Thoracic aorta (tissue), 2 donors: Measurements from ENCODE around the gene POU6F2. TPM values are rescaled to one million over a fixed set of nuclear protein-coding genes. Genes with fewer than 3 reads are reported as not detected.
A peak's percentile ranks its signal among the peaks of the same experiment; 100 is the strongest.

Experiments
- ATAC-seq: fragments of 150-250 bp; one replicate; pipeline ENCODE4 v1.8.0; 2017; ENCODE audit warnings: low read depth; ENCODE audit not compliant: insufficient number of reproducible peaks, low FRiP score
- DNase-seq: peaks from one replicate; pipeline ENCODE4 v3.0.0-alpha.2; 2020; ENCODE audit warnings: low spot score
- H3K27ac ChIP-seq, 2 donors: fragments of 200-600 bp; sonication (generic); 1 replicate in 1 of 2; 2 replicates in 1 of 2; pipeline ENCODE4 v1.5.1; 2016; ENCODE audit warnings: mild to moderate bottlenecking in 2 of 2, moderate library complexity in 2 of 2
- H3K27me3 ChIP-seq: fragments of 200-600 bp; sonication (generic); replicated peaks from 2 replicates; pipeline ENCODE4 v1.6.0; 2016; ENCODE audit warnings: mild to moderate bottlenecking; ENCODE audit not compliant: insufficient read depth
- H3K36me3 ChIP-seq: fragments of 200-600 bp; sonication (generic); one replicate; pipeline ENCODE4 v1.5.1; 2016
- H3K4me1 ChIP-seq, 2 donors: fragments of 200-600 bp; sonication (generic); 1 replicate in 1 of 2; 2 replicates in 1 of 2; pipeline versions ENCODE4 v1.5.1 to v1.6.0; 2016; ENCODE audit warnings: low read depth in 2 of 2, mild to moderate bottlenecking in 1 of 2; ENCODE audit not compliant: control insufficient read depth in 1 of 2
- H3K4me3 ChIP-seq: fragments of 200-600 bp; sonication (generic); 2 replicates; pipeline ENCODE4 v1.5.1; 2016; ENCODE audit warnings: mild to moderate bottlenecking
- H3K9me3 ChIP-seq: fragments of 200-600 bp; sonication (generic); 2 replicates; pipeline ENCODE4 v1.5.1; 2016
- total RNA-seq, 2 donors: library from RNA; depleted of rRNA; stranded (reverse); fragments of >200 nt; gene quantifications; one replicate each; pipeline versions ENCODE4 v1.1.0 to v1.2.3, GENCODE V29; 2016
- TF ChIP-seq, protein P1 (sequence below): fragments of 200-600 bp; sonication (generic); IDR thresholded peaks from one replicate; pipeline ENCODE4 v1.5.1; 2019; ENCODE audit warnings: antibody characterized with exemption

The POU6F2 gene
- total RNA-seq, 2 donors from 2014 or later = not detected

DNA sequence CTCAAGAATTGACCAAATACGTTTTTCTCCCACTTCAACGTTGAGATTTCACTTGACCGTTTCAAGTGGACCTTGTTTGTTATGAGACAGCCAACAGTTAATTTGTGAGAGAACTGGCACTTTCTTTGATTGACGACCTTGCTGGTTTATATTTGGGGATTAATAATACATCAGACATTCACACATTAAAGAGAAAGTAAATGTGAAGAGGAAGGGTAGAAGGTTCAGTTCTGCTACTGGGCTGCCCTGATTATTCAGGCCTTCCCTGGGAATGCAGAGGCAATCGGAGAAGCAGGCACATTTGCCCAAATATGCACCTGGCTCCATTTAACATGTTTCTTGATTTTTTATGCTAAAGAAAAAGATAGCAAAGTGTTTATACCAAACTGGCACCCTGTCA, 114.1 kb downstream of the POU6F2 start:
- TF ChIP-seq, protein P1, sequence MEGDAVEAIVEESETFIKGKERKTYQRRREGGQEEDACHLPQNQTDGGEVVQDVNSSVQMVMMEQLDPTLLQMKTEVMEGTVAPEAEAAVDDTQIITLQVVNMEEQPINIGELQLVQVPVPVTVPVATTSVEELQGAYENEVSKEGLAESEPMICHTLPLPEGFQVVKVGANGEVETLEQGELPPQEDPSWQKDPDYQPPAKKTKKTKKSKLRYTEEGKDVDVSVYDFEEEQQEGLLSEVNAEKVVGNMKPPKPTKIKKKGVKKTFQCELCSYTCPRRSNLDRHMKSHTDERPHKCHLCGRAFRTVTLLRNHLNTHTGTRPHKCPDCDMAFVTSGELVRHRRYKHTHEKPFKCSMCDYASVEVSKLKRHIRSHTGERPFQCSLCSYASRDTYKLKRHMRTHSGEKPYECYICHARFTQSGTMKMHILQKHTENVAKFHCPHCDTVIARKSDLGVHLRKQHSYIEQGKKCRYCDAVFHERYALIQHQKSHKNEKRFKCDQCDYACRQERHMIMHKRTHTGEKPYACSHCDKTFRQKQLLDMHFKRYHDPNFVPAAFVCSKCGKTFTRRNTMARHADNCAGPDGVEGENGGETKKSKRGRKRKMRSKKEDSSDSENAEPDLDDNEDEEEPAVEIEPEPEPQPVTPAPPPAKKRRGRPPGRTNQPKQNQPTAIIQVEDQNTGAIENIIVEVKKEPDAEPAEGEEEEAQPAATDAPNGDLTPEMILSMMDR = no peak
- Histone ChIP-seq H3K36me3 (no peaks in the 10 kb centered on the region), H3K9me3 (no peaks in the 10 kb centered on the region), H3K27me3 (no peaks in the 10 kb centered on the region), H3K4me3 (no peak overlapping the region), H3K4me1 (peaks cover 0 to 9% of the 10 kb centered on the region in 2 donors), H3K27ac (no peak overlapping the region)
- ATAC-seq (no peak), DNase-seq (no peak)

DNA sequence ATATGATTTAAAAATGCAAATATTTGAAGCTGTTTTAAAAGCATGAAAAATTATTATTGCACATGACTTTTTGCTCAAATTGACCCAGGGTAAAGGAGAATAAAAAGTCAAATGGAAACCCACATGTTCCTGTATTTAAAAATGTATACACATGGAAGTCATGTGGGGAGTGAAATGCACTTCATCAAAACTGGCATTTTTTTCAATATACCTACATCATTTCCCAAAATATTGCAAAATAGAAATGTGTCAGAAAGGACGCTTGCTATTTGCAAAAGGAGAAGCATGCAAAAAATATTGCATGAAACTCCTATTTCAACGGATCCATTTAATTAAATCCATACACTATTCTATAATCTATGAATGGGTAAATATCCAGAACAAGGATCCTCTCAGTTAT, 117.0 kb downstream of the POU6F2 start:
- no peaks in the 10 kb centered on the region for H3K27me3 ChIP-seq
- H3K4me3 ChIP-seq = no peak overlapping the region
- peaks cover 0 to 9% of the 10 kb centered on the region in 2 donors for H3K4me1 ChIP-seq
- TF ChIP-seq, protein P1 = no peak
- H3K27ac ChIP-seq = no peak overlapping the region
- ATAC-seq = no peak
- DNase-seq = no peak
- H3K9me3 ChIP-seq = no peaks in the 10 kb centered on the region
- no peaks in the 10 kb centered on the region for H3K36me3 ChIP-seq

DNA sequence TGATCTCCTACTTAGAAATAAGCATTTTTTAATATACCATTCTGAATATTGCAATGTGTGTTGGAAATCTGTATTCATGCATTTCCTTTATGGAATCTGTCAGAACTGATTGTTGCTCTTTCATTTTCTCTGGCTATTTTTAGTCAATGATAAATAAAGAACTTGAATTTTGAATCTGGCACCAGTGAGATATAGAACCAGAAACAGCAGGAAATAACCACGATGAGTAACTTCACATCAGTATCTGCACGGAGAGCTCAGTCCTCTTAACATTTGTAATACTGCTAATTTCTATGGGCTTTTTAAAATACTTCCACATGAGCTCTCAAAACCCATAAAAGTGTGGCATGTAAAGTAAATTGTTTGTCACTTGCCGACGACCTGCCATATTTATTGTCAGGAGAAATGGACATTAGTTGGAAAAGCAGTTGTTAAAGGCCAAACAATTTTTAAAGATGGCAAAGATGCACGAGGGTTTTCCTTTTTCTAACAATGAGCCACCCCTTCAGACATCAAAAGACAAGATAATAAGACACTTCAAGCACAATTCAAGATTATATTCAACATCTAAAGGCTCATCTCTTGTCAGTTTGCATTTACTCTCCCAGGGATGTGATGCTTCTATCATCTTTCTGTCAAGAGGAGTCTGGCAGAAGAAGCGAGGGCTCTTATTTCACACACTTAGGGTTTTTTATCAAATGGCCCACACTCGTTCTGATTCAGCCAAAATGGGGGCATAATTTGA, 118.3 kb downstream of the POU6F2 start:
- no peak for DNase-seq
- H3K4me1 ChIP-seq = peaks cover 0 to 9% of the 10 kb centered on the region in 2 donors
- H3K9me3 ChIP-seq = no peaks in the 10 kb centered on the region
- H3K36me3 ChIP-seq = no peaks in the 10 kb centered on the region
- H3K27ac ChIP-seq = no peak overlapping the region
- TF ChIP-seq, protein P1 = no peak
- H3K4me3 ChIP-seq = peak overlapping the region; percentile 33
- ATAC-seq = no peak
- H3K27me3 ChIP-seq = no peaks in the 10 kb centered on the region

DNA sequence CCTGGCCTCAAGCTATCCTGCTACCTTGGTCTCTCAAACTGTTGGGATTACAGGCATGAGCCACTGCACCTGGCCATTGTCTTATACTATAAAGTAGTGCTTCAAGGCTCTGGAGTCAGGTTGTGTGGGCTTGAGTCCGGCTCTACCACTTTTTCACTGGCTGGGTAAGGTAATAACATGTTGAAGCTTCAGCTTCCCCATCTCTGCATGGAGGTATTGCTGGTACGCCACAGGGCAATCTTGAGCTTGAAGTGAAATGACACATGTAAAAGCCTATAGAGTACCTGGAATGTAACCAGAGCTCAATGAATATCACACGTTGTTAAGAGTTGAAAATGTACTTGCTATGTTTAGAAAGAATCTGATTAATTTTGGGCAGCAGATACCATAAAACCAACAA, 120.8 kb downstream of the POU6F2 start:
- H3K9me3 ChIP-seq = no peaks in the 10 kb centered on the region

DNA sequence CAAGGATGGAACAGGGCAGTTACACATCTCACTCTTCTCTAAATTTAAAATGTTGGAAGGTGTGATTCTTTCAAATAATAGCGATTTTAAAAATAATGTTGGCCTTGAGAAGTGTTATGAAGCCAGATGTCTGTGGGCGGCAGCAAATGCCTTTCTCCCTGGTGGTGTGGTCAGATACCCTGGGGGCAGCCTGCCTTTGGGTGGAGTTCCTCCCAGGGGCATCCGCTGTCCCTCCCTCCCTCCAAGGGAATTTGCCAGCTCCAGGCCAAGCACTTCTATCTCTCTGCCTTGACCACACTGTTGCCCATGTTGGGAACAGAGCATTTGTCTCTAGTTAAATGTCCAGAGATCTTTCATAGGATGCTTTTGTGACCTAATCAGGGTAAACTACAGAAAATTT, 121.4 kb downstream of the POU6F2 start:
- H3K4me1 ChIP-seq = peaks cover 0 to 9% of the 10 kb centered on the region in 2 donors
- ATAC-seq (no peak), DNase-seq (no peak)
- H3K9me3 ChIP-seq = no peaks in the 10 kb centered on the region
- no peak overlapping the region for H3K27ac ChIP-seq
- no peaks in the 10 kb centered on the region for H3K36me3 ChIP-seq
- TF ChIP-seq, protein P1 = no peak
- no peaks in the 10 kb centered on the region for H3K27me3 ChIP-seq
- no peak overlapping the region for H3K4me3 ChIP-seq

More for the DNA sequence above, 120.8 kb downstream of the POU6F2 start:
- Histone ChIP-seq H3K36me3 (no peaks in the 10 kb centered on the region), H3K4me3 (no peak overlapping the region), H3K27ac (no peak overlapping the region), H3K27me3 (no peaks in the 10 kb centered on the region), H3K4me1 (peaks cover 0 to 9% of the 10 kb centered on the region in 2 donors)
- TF ChIP-seq, protein P1 = no peak
- ATAC-seq (no peak), DNase-seq (no peak)
